ENCODE data around the gene ZNF536.

Gene ZNF536

GRCh38 chr19:30539981-30540380, 167.8 kb downstream of the ZNF536 start:
- no peak for DNase-seq

- DNase-seq, result no peak
Observed at GRCh38 chr19:30540761-30541160, 168.6 kb downstream of the ZNF536 start.

- DNase-seq, result no peak
Observed at GRCh38 chr19:30541575-30541974, 169.4 kb downstream of the ZNF536 start.

- no peak for DNase-seq
Observed at GRCh38 chr19:30543243-30543945, 171.2 kb downstream of the ZNF536 start.

GRCh38 chr19:30545752-30546151, 173.6 kb downstream of the ZNF536 start:
- DNase-seq, result no peak

- no peak for DNase-seq
Observed at GRCh38 chr19:30546332-30546731, 174.1 kb downstream of the ZNF536 start.

- no peak for DNase-seq
Observed at GRCh38 chr19:30547246-30547645, 175.1 kb downstream of the ZNF536 start.

GRCh38 chr19:30549151-30549550, 177.0 kb downstream of the ZNF536 start:
- DNase-seq, result no peak

GRCh38 chr19:30551271-30551670, 179.1 kb downstream of the ZNF536 start:
- DNase-seq, result no peak

GRCh38 chr19:30552593-30552992, 180.4 kb downstream of the ZNF536 start:
- DNase-seq, result no peak

- no peak for DNase-seq
Observed at GRCh38 chr19:30555075-30555790, 183.0 kb downstream of the ZNF536 start.

GRCh38 chr19:30555791-30556110, 183.6 kb downstream of the ZNF536 start:
- DNase-seq, result no peak

GRCh38 chr19:30556230-30556711, 184.1 kb downstream of the ZNF536 start:
- DNase-seq, result no peak

GRCh38 chr19:30557212-30557611, 185.0 kb downstream of the ZNF536 start:
- no peak for DNase-seq

GRCh38 chr19:30557927-30558557, 185.9 kb downstream of the ZNF536 start:
- no peak for DNase-seq

GRCh38 chr19:30558793-30559192, 186.6 kb downstream of the ZNF536 start:
- DNase-seq, result no peak

GRCh38 chr19:30559446-30559845, 187.3 kb downstream of the ZNF536 start:
- DNase-seq, result no peak

GRCh38 chr19:30562981-30563380, 190.8 kb downstream of the ZNF536 start:
- DNase-seq, result no peak

GRCh38 chr19:30563691-30564090, 191.5 kb downstream of the ZNF536 start:
- no peak for DNase-seq

- DNase-seq, result no peak
Observed at GRCh38 chr19:30564551-30565011, 192.4 kb downstream of the ZNF536 start.

- DNase-seq, result no peak
Observed at GRCh38 chr19:30565636-30566035, 193.5 kb downstream of the ZNF536 start.

GRCh38 chr19:30566681-30567420, 194.7 kb downstream of the ZNF536 start:
- DNase-seq, result no peak

- DNase-seq, result no peak
Observed at GRCh38 chr19:30567536-30568232, 195.5 kb downstream of the ZNF536 start.

Data from NCI-H226 (cell line).